GM21619 (cell line): ENCODE results near the gene CALY.

ENCODE experiments used
- ATAC-seq: cut with Tn5 transposase; IDR thresholded peaks from one replicate; pipeline ENCODE4 v1.9.1; 2021; ENCODE audit not compliant: unreplicated experiment

CALY gene

GRCh38 chr10:133287832-133288500 lies 48.7 kb downstream of the CALY start:
- no peak for ATAC-seq

GRCh38 chr10:133286366-133286765 lies 50.3 kb downstream of the CALY start:
- ATAC-seq, result no peak

- no peak for ATAC-seq
These were observed 51.5 kb downstream of the CALY start for GRCh38 chr10:133285217-133285616.

GRCh38 chr10:133283931-133284330 lies 52.8 kb downstream of the CALY start:
- no peak for ATAC-seq

GRCh38 chr10:133282846-133283390 lies 53.8 kb downstream of the CALY start:
- no peak for ATAC-seq

- no peak for ATAC-seq
These were observed 54.9 kb downstream of the CALY start for GRCh38 chr10:133281628-133282372.

- no peak for ATAC-seq
These were observed 55.6 kb downstream of the CALY start for GRCh38 chr10:133281084-133281483.

- ATAC-seq, result no peak
These were observed 56.2 kb downstream of the CALY start for GRCh38 chr10:133280391-133281059.

- no peak for ATAC-seq
These were observed 57.1 kb downstream of the CALY start for GRCh38 chr10:133279326-133280226.

GRCh38 chr10:133278577-133279265 lies 58.0 kb downstream of the CALY start:
- ATAC-seq, result peak; percentile 40

GRCh38 chr10:133277993-133278576 lies 58.6 kb downstream of the CALY start:
- no peak for ATAC-seq

GRCh38 chr10:133277277-133277992 lies 59.3 kb downstream of the CALY start:
- ATAC-seq, result no peak

- ATAC-seq, result peak; percentile 46
These were observed 60.1 kb downstream of the CALY start, which contains the start of gene ADAM8 for GRCh38 chr10:133276435-133277201. ADAM8 (minus strand) TSS chr10:133276868; CDS start chr10:133276817, 51 bp downstream.

- ATAC-seq, result peak; percentile 0
These were observed 60.6 kb downstream of the CALY start for GRCh38 chr10:133276100-133276434.

- ATAC-seq, result peak; percentile 26
These were observed 61.0 kb downstream of the CALY start for GRCh38 chr10:133275684-133276092.

- peak; percentile 45 for ATAC-seq
These were observed 61.7 kb downstream of the CALY start for GRCh38 chr10:133274751-133275683.
